ENCODE results near the gene CYBRD1.

- no peak for TF ChIP-seq EZH2 (IDR thresholded peaks at IDR 0.05; ENCODE audit: borderline replicate concordance, insufficient read depth, low read depth, low read length, poor library complexity, severe bottlenecking)
- TF ChIP-seq CTCF (IDR thresholded peaks at IDR 0.05), result no peak
Measured at GRCh38 chr2:171568089-171568488, 45.8 kb downstream of the CYBRD1 start.
